HG03280 (cell line): Measurements from ENCODE around the gene INPP5K.
"Not testable (repeated sequence)": the region's sequence is repeated elsewhere in the genome, so short reads cannot be mapped to it uniquely, and the experiment has no call there.

ENCODE experiments used
- ATAC-seq: cut with Tn5 transposase; IDR thresholded peaks from one replicate; pipeline ENCODE4 v1.9.1; 2021; ENCODE audit warnings: mild to moderate bottlenecking, moderate library complexity; ENCODE audit not compliant: unreplicated experiment

INPP5K gene

DNA sequence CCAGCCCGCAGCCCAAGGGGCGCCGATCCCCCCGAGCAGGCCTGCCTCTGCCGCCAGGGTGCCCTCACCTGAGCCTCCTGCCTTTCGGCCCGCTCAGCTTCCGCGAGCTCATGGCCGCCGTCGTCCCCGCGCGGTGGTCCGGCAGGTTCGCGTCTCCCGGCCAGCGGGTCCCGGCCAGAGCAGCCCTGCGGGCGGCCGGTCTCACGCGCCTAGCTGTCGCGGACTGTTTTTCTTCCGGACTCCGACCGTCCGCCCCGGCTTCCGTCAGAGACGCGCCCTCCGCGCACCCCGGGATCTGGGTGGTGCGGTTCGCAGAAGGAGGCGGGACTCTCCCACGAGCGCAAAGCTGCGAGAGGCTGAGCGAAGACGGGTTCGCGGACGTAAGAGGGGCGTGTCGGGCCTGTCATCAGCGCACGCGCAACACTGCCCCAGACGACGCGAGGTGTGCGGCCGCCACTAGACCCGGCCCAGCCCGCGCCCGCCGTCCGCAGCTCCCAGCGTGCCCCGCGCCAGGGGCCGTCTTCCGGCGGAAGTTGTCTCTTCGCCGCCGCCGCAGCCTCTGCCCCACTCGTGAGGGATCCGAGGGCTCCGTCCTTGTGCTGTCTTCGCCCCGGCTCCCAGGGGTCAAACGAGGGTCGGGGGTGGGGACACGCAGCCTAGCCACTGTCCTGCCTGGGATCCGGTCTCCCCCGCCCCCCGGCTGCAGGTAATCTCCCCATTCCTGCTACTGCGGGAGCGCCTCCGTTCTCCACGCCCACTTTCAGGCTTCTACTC lies at the start of gene INPP5K:
TSS of gene INPP5K (minus strand) at position 225 of the 774 bp plus-strand sequence. CDS start at position 112, 113 bp downstream.
- ATAC-seq = peak; percentile 91

DNA sequence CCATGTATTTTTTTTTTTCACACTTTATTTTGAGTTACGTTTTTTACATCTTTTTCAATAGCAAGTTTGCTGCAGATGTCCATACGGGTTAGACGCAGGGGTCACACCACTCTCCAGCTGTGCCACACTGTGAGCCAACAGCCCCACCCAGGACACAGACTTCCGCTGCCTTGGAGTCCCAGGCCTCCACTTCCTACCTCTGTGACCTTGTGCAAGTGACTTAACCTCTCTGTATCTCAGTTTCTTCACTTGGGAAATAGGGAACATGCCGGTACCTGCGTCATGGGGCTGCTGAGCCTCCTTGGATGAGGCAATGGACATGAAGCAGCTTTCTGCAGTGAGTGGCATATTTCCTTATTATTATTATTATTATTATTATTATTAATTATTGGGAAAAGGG lies 49.5 kb upstream of the INPP5K start:
- no peak for ATAC-seq

DNA sequence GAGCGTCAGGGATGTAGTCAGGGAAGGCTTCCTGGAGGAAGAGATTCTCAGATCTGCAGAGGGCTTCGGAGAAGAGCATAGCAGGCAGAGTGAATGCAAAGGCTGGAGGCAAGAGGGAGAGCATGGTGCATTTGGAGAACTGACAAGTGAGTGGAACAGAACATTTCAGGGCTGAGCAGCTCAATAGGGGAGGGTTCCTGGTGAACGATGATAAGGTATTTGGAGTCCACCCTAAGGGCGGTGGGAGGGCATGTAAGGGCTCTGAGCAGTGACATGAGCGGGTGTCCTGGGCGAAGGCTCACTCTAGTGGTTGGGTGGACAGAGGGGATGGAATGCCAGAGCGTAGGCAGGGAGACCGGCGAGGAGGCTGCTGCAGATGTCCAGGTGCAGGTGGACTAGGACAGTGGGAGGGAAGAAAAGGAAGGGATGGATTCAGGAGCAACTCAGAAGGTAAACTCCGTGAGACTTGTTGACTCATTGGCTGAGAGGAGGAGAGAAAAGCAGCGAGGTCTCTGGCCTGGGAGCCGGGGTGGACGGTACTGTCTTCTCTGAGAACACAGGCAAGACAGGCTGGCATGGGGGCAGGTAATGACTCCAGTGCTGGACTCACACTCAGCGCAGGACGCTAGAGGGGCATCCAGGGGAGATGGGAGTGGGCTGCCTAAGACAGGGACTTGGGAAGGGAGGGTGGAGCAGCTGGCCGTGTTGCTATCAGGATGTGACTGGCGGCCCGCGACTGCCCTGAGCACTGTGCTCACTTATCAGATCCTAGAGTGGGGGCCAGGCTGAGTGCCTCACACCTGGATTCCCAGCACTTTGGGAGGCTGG lies 47.6 kb upstream of the INPP5K start:
- ATAC-seq = no peak

DNA sequence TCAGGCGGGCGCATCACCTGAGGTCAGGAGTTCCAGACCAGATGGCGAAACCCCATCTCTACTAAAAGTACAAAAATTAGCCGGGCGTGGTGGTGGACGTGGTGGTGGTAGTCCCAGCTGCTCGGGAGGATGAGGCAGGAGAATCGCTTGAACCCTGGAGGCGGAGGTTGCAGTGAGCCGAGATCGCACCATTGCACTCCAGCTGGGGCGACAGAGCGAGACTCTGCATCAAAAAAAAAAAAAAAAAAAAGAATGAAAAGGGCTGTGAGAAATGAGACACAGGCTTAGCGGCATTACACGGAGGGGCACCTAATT lies 47.0 kb upstream of the INPP5K start:
- not testable (repeated sequence) for ATAC-seq

GRCh38 chr17:1562176-1562643 lies 45.8 kb upstream of the INPP5K start:
- peak; percentile 26 for ATAC-seq

DNA sequence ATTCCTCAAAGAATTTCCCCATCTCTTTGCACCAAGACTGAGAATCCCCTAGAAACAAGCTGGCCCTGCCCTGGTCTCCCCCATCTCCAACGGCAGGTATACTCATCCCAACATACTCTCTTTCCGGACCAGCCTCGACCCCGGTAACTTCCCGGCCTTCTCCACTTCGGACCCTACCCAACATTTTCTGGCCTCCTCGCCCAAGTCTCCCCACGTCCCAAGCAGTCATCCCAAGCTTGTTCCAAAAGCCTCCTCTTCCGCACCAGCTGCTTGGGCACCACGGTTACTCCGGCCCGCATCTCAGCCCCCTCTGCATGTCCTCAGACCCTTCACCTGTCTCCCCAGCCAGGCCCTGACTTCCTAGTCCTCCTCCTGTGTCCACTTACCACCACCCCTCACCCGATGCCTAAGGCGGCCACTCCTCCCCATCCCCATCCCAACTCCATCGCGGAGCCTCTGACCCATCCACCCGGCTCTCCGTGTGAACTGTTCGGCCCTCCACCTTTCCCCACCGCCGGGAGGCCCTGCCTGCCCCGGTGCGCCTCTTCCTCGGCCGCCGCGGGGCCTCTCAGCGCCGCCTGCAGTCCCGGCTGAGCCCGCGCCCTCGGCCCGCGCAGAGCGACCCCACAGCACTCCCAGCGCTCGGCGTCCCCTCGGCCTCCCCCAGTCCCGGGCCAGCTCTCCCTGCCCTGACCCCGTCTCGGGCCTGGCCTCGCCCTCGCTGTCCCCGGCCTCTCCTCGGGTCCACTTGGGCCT lies 45.2 kb upstream of the INPP5K start:
- ATAC-seq = no peak

DNA sequence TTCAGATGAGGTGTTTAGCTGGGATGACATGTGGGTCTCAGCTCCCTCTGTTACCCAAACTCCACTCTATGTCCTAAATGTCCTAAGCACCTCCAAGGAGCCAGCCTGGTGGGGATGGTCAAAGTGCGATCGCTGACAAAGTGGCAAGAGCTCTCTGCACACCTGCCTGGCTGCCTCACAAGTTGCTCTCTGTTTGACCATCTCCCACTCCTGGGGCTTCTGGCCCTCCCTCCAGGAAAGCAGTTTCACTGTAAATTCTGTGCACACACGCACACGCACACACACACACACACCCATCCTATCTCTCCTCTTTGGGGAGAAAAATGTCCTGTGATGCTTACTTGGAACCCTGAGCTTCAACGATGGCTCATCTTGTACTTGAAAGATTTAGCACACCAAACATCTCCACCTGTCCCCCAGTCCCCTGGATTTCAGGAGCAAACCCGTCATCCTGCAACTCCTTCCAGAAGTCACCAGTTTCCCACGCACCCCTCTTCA lies 44.5 kb upstream of the INPP5K start:
- no peak for ATAC-seq

GRCh38 chr17:1560101-1560857 lies 43.9 kb upstream of the INPP5K start:
- ATAC-seq = no peak

- ATAC-seq = no peak
Measured at GRCh38 chr17:1559047-1560043, 42.9 kb upstream of the INPP5K start.

GRCh38 chr17:1558401-1558800 lies 42.0 kb upstream of the INPP5K start:
- ATAC-seq = no peak

DNA sequence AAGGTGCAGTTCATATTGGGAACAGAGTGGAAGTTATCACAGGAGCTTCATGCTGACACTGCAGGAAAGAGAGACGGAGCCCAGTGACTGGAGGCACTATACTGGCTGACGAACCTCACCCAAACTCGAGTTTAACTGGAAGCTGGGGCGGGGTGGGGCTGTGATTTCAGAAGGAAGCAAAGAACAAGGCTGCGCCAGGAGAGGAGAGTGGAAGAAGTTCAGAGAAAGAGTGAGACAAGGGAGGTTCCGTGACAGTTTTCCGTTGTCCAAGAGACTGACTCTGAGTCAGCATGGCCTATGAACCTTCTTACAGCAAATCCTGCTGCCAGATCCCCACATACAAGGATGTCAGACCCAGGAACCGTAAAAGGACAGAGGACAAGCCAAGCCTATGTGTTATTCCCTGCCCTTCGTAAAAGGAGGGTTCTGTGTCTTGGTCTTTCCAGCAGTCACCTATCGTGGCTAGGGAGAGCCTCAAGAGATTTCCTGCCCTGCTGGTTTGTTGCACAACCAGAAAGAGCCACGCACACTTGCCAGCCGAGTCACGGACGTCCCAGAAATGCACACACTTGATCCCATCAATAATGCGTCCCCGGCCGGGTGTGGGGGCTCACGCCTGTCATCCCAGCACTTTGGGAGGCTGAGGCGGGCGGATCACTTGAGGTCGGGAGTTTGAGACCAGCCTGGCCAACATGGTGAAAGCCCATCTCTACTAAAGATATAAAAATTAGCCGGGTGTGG lies 41.1 kb upstream of the INPP5K start:
- ATAC-seq = no peak

DNA sequence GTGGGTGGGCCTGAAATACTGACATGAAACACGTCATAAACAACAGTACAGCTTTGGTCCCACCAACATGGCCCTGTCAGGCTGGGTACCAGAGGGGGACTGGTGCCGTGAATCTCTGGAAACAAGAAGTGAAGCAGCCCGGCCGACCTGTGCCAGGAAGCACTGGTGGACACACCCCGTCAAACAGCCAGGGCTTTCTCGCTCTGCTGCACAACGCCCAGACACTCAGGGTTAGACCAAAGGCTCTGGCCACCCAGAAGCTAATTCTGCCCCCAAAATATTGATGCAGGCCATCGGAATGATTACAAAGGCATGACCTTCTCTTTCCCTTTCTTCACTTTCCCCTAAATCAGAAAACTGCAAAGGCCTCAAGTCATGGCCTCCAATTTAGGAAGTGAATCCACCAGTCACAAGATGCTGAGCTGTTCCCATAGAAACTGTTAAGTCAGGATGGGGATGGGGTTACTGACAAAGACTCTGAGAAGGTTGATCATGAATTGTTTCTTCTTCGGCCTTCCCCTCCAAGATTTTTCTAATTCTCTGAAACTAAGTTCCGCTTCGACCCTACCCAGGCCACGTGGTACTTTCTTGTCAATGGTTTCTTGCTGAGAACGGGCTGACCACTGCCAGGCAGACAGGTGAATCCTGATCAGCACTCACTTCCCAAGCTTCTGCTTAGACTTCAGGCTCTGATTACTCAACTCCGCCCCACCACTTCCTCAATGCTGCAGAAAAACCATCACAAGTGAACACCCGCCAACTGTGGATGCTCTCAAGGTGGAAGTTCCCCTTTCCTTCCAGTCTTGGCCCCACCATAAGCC lies 39.4 kb upstream of the INPP5K start:
- ATAC-seq = no peak

DNA sequence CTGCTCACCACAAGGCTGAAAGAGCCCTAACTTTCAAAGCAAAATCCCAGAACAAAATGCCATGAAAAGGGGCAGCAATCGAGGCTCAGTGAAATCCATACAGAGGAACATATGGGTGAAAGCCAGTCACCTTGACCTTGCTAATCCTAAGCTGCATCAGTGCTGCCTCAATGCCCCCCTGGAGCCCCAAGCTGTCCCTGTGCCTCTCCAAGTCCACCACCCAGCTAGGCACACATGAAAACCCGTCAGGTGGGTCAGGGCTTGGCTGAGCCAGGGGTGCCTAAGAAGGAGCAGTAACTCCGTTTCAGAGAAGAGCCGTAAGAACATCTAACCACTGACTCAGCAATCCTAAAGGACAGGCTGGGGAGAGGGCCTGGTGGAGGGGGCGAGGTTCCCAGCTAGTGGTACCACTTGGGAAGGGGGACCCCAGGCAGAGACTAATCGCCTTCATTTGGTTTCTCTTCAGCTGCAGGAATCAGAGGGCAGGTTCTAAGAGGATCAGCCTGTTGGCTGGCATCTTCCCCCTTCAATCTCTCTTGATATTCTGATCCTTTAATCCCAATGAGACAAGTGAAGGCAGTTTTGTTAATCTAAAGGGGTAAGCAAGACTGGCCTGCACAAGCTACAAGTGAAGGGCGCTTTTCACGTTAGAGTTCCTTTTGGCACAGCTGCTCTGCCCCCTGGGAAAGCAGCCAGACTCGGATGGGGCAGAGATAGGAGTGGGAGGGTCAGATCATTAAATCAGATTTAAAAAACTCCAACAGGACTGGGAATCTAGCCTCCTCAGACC lies 38.5 kb upstream of the INPP5K start:
- ATAC-seq = no peak

- ATAC-seq = no peak
Measured at GRCh38 chr17:1553354-1554266, 37.2 kb upstream of the INPP5K start.

GRCh38 chr17:1552932-1553331 lies 36.5 kb upstream of the INPP5K start:
- ATAC-seq = no peak

GRCh38 chr17:1551741-1552140 lies 35.3 kb upstream of the INPP5K start:
- ATAC-seq = no peak
